Stomach (tissue), 9 donors: ENCODE data around the gene FPR1. TPM values are rescaled to one million over a fixed set of nuclear protein-coding genes. Genes with fewer than 3 reads are reported as not detected.

ENCODE experiments used
- DNase-seq, 2 donors: peaks; one replicate each; pipeline versions ENCODE4 v3.0.0 to v3.0.0-alpha.2; 2013 to 2019
- H3K27ac ChIP-seq, 5 donors: fragments of 200-600 bp in 4 of 5; sonication (generic) in 4 of 5; one replicate each; pipeline ENCODE4 v1.5.1; 2013 to 2019; ENCODE audit warnings: mild to moderate bottlenecking in 1 of 5, moderate library complexity in 1 of 5
- H3K27me3 ChIP-seq, 3 donors: fragments of 200-600 bp; sonication (generic); one replicate each; pipeline ENCODE4 v1.5.1; 2017 to 2019; ENCODE audit warnings: mixed run types in 1 of 3
- H3K36me3 ChIP-seq, 4 donors: fragments of 200-600 bp; sonication (generic); 1 replicate in 3 of 4; 2 replicates in 1 of 4; pipeline ENCODE4 v1.5.1; 2016 to 2019
- H3K4me1 ChIP-seq, 4 donors: fragments of 200-600 bp; sonication (generic); one replicate each; pipeline ENCODE4 v1.5.1; 2016 to 2019
- H3K4me3 ChIP-seq, 4 donors: fragments of 200-600 bp; sonication (generic) in 3 of 4; one replicate each; pipeline ENCODE4 v1.5.1; 2016 to 2019; ENCODE audit warnings: mild to moderate bottlenecking in 1 of 4
- H3K9me3 ChIP-seq, 4 donors: fragments of 200-600 bp; sonication (generic); one replicate each; pipeline ENCODE4 v1.5.1; 2016 to 2019
- CTCF ChIP-seq, 7 experiments: fragments of 450-650 bp in 4 of 7; fragments of 200-600 bp in 3 of 7; sonication (generic) in 3 of 7; IDR thresholded peaks; one replicate each; pipeline ENCODE4 v1.5.1; 2016 to 2019; ENCODE audit warnings: antibody characterized with exemption in 7 of 7, control low read depth in 2 of 7, mild to moderate bottlenecking in 1 of 7
- EP300 ChIP-seq: sonication (generic); formaldehyde crosslinking; IDR thresholded peaks from one replicate; pipeline ENCODE4 v1.6.1; 2017; ENCODE audit warnings: antibody characterized with exemption
- POLR2A ChIP-seq, 4 donors: fragments of 450-650 bp; IDR thresholded peaks; one replicate each; pipeline ENCODE4 v1.6.1; 2016; ENCODE audit warnings: antibody characterized with exemption in 4 of 4, control low read depth in 2 of 4, mild to moderate bottlenecking in 1 of 4, moderate library complexity in 1 of 4
- POLR2AphosphoS5 ChIP-seq, 3 donors: sonication (generic); formaldehyde crosslinking; IDR thresholded peaks; one replicate each; pipeline ENCODE4 v1.6.1; 2016; ENCODE audit warnings: antibody characterized with exemption in 3 of 3
- WGBS, 5 donors: extraction: QIAGEN DNeasy Blood & Tissue Kit in 3 of 5; methylation state at CpG; one replicate each; pipeline versions ENCODE4 v1.1.5 to v1.1.7; 2013 to 2018; 5-methylcytosine and 5-hydroxymethylcytosine counted together
- intact Hi-C: fragments of 100-400 bp; cut with DNase I; formaldehyde crosslinking; loops from one replicate; pipeline ENCODE4 v1.15.1; 2023; ENCODE audit warnings: low total_unique reads
- polyA plus RNA-seq, 3 donors: library from polyadenylated mRNA; stranded (reverse); fragments of 200-250 nt; gene quantifications; one replicate each; pipeline ENCODE4 v1.2.3, GENCODE V29; 2013
- total RNA-seq, 5 donors: library from RNA; depleted of rRNA; stranded (reverse); fragments of >200 nt; gene quantifications; one replicate each; pipeline versions ENCODE4 v1.1.0 to v1.2.3, GENCODE V29; 2014 to 2016
- donor health status: healthy with polysubstance abuse.
- donor health status: Bipolar disorder and iron deficiency.
- donor health status: healthy.

FPR1 gene
- total and polyA plus RNA-seq, 8 donors, result 1.7 to 10.5 (median 7.5) TPM; not detected in 1

GRCh38 chr19:51786646-51787494, 35.2 kb upstream of the FPR1 start:
- TF ChIP-seq CTCF (IDR thresholded peaks at IDR 0.05), result no peak
- TF ChIP-seq EP300, result no peak
- TF ChIP-seq POLR2A (IDR thresholded peaks at IDR 0.05), result no peak
- no peak for TF ChIP-seq POLR2AphosphoS5 (IDR thresholded peaks at IDR 0.05)
- H3K4me3 ChIP-seq, result no peak overlapping the region
- H3K4me1 ChIP-seq, result no peaks in the 10 kb centered on the region
- no peak for DNase-seq
- WGBS, 5 donors, result 50 to 71% (median 59%) methylated on average over 6 of the region's 6 CpGs
- H3K9me3 ChIP-seq, result peaks cover 0 to 6% (median 2%) of the 10 kb centered on the region in 4 donors
- H3K27ac ChIP-seq, result peak overlapping the region in 1 of 5 donors; percentile 18
- no peaks in the 10 kb centered on the region for H3K36me3 ChIP-seq
- intact Hi-C loops, result no loop called here
- peaks cover 0 to 19% (median 0%) of the 10 kb centered on the region in 3 donors for H3K27me3 ChIP-seq

DNA sequence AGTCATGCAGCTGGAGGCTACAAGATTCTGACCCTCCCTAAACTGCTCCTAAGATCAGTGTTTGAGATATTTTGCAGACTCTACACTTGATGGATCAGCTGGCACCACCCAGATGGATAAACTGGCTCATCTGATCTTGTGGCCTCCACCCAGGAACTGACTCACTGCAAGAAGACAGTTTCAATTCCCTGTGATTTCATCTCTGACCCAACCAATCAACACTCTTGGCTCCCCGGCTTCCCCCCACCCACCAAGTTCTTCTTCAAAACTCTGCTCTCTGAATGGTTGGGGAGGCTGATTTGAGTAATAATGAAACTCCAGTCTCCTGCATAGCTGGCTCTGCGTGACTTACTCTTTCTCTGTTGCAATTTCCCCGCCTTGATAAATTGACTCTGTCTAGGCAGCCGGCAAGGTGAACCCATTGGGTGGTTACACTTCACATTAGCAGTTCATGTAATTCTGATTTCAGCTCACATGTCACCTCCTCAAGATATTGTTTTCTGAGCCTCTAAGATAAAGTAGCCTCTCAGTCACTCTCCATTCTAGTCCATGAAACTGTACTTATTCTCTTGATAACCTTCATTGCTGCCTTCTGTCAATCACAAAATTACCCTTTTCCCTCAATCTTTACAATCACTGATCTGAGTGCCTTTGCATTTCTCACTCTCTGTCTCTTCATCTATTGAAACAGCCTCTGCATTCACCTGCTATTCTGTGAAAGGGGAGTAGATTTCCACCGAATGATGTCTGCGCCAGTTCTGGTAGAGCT, 33.4 kb upstream of the FPR1 start:
- DNase-seq, result peak in 1 of 2 donors; percentile 32
- intact Hi-C loops, result no loop called here
- WGBS, 5 donors, result 59 to 77% (median 62%) methylated on average over 6 of the region's 6 CpGs
- Histone ChIP-seq H3K27me3 (peaks cover 0 to 37% (median 0%) of the 10 kb centered on the region in 3 donors), H3K27ac (peak overlapping the region in 2 of 5 donors; percentile 30 to 31), H3K9me3 (peaks cover 0 to 6% (median 2%) of the 10 kb centered on the region in 4 donors), H3K4me3 (no peak overlapping the region), H3K36me3 (no peaks in the 10 kb centered on the region), H3K4me1 (no peaks in the 10 kb centered on the region)
- TF ChIP-seq EP300 (no peak), POLR2A (IDR thresholded peaks at IDR 0.05) (no peak), POLR2AphosphoS5 (IDR thresholded peaks at IDR 0.05) (no peak), CTCF (IDR thresholded peaks at IDR 0.05) (no peak)

GRCh38 chr19:51784109-51784785, 32.6 kb upstream of the FPR1 start:
- TF ChIP-seq EP300, result no peak
- no peak for TF ChIP-seq POLR2A (IDR thresholded peaks at IDR 0.05)
- no peak for TF ChIP-seq POLR2AphosphoS5 (IDR thresholded peaks at IDR 0.05)
- no peak for TF ChIP-seq CTCF (IDR thresholded peaks at IDR 0.05)
- H3K36me3 ChIP-seq, result no peaks in the 10 kb centered on the region
- DNase-seq, result no peak
- H3K4me3 ChIP-seq, result no peak overlapping the region
- 63 to 72% (median 67%) methylated on average over 6 of the region's 6 CpGs for WGBS, 5 donors
- peaks cover 0 to 6% (median 2%) of the 10 kb centered on the region in 4 donors for H3K9me3 ChIP-seq
- peak overlapping the region in 1 of 5 donors; percentile 31 for H3K27ac ChIP-seq
- H3K27me3 ChIP-seq, result peaks cover 0 to 40% (median 0%) of the 10 kb centered on the region in 3 donors
- no peaks in the 10 kb centered on the region for H3K4me1 ChIP-seq
- intact Hi-C loops, result no loop called here

- Histone ChIP-seq H3K4me1 (no peaks in the 10 kb centered on the region), H3K36me3 (no peaks in the 10 kb centered on the region), H3K9me3 (peaks cover 0 to 6% (median 2%) of the 10 kb centered on the region in 4 donors), H3K27ac (no peak overlapping the region), H3K27me3 (peaks cover 0 to 45% (median 0%) of the 10 kb centered on the region in 3 donors), H3K4me3 (no peak overlapping the region)
- TF ChIP-seq POLR2A (IDR thresholded peaks at IDR 0.05), result no peak
- no peak for TF ChIP-seq POLR2AphosphoS5 (IDR thresholded peaks at IDR 0.05)
- TF ChIP-seq EP300, result no peak
- no peak for TF ChIP-seq CTCF (IDR thresholded peaks at IDR 0.05)
- 24 to 35% (median 31%) methylated on average over 3 of the region's 3 CpGs for WGBS, 5 donors
- peak in 1 of 2 donors; percentile 21 for DNase-seq
- intact Hi-C loops, result no loop called here
These were observed 31.7 kb upstream of the FPR1 start for GRCh38 chr19:51783372-51783771.
